ENCODE data around the gene GDPD3. TPM values are rescaled to one million over a fixed set of nuclear protein-coding genes. Genes with fewer than 3 reads are reported as not detected.

GDPD3 gene
- total RNA-seq, 1 experiment from 2014 or later = 3.8 TPM

GRCh38 chr16:30151091-30151490 is 37.8 kb upstream of the GDPD3 start:
- Mint-ChIP-seq H3K4me1 (no peaks in the 10 kb centered on the region), H3K27ac (no peak overlapping the region), H3K27me3 (ENCODE audit: low read depth) (peaks cover 13% of the 10 kb centered on the region), H3K9me3 (peaks cover 13 to 19% of the 10 kb centered on the region in 2 experiments), H3K36me3 (ENCODE audit: insufficient read depth in 1 of 3, low read depth in 3 of 3) (peaks cover 0 to 2% (median 0%) of the 10 kb centered on the region in 3 experiments; a peak in 2 of 7 replicates), H3K4me3 (no peak overlapping the region)
- H3T11ph ChIP-seq (ENCODE audit: low read length) = no peak overlapping the region
- H4K20me1 ChIP-seq (ENCODE audit: control insufficient read depth, insufficient read depth, insufficient read length) = no peaks in the 10 kb centered on the region
- no peak overlapping the region for H2BK5ac ChIP-seq (ENCODE audit: insufficient read length, low read length)
- no peaks in the 10 kb centered on the region for H3K23me2 ChIP-seq (ENCODE audit: insufficient read length, low read depth, low read length, poor library complexity, severe bottlenecking)
- H3K79me1 ChIP-seq (ENCODE audit: insufficient read depth, low read depth, low read length, poor library complexity, severe bottlenecking) = no peaks in the 10 kb centered on the region
- no peaks in the 10 kb centered on the region for H3K79me2 ChIP-seq (ENCODE audit: insufficient read depth, low read length)
- no peak overlapping the region for H4K5ac ChIP-seq (ENCODE audit: insufficient read length, low read depth, low read length)
- no peaks in the 10 kb centered on the region for H3K9me3 ChIP-seq (ENCODE audit: control insufficient read depth, low read depth, low read length)
- H2AK5ac ChIP-seq (ENCODE audit: insufficient read length, low read length) = no peak overlapping the region
- no peak overlapping the region for H3K56ac ChIP-seq (ENCODE audit: insufficient read length, low read depth, low read length)
- no peaks in the 10 kb centered on the region for H3K4me1 ChIP-seq (ENCODE audit: insufficient read depth, low read length)
- no peaks in the 10 kb centered on the region for H3K27me3 ChIP-seq (ENCODE audit: insufficient read depth, low read length)
- H4K8ac ChIP-seq (replicated peaks; ENCODE audit: insufficient read length, low read depth, low read length) = no peak overlapping the region
- H4K91ac ChIP-seq (ENCODE audit: insufficient read length, low read depth, low read length) = no peak overlapping the region
- no peak overlapping the region for H2BK120ac ChIP-seq (ENCODE audit: low read depth, low read length, poor library complexity, severe bottlenecking)
- no peak overlapping the region for H3K9ac ChIP-seq (ENCODE audit: extremely low read depth, insufficient read length, low read length)
- H2AFZ ChIP-seq (ENCODE audit: low read length) = no peak overlapping the region
- no peak overlapping the region for H2BK20ac ChIP-seq (ENCODE audit: low read depth, low read length, poor library complexity, severe bottlenecking)
- H3K4ac ChIP-seq (ENCODE audit: low read depth, low read length) = no peak overlapping the region
- no peak overlapping the region for H3K18ac ChIP-seq (ENCODE audit: insufficient read length, low read depth, low read length)
- no peak overlapping the region for H2BK12ac ChIP-seq (ENCODE audit: insufficient read length, low read depth, low read length)
- no peak for TF ChIP-seq CTCF (conservative IDR thresholded peaks at IDR 0.05)
- DNase-seq = no peak
- H2BK15ac ChIP-seq (ENCODE audit: low read depth, low read length) = no peak overlapping the region
- H3K4me2 ChIP-seq (ENCODE audit: insufficient read depth, insufficient read length, low read length) = no peak overlapping the region
- no peak overlapping the region for H3K23ac ChIP-seq (ENCODE audit: insufficient read length, low read depth, low read length)
- H3K27ac ChIP-seq (ENCODE audit: insufficient read length, low read depth, low read length) = no peak overlapping the region
- no CpG with 5 or more reads among the region's 7 CpGs for WGBS (ENCODE audit: extremely low coverage, insufficient read length, low lambda C conversion rate)
- no peak overlapping the region for H3K14ac ChIP-seq (ENCODE audit: insufficient read depth, low read length)

Data from H9 (cell line).